Epithelial cell of proximal tubule (primary cell): Measurements from ENCODE around the gene ARHGEF11. TPM values are rescaled to one million over a fixed set of nuclear protein-coding genes. Genes with fewer than 3 reads are reported as not detected.
A peak's percentile ranks its signal among the peaks of the same experiment; 100 is the strongest.

Experiments
- DNase-seq: peaks from one replicate; pipeline ENCODE4 v3.0.0-alpha.2; 2011; ENCODE audit warnings: low read depth
- H3K4me3 ChIP-seq: 2 replicates; pipeline ENCODE4 v1.5.1; 2011; ENCODE audit warnings: low read depth, mild to moderate bottlenecking, low read length
- CTCF ChIP-seq: conservative IDR thresholded peaks from 2 replicates; pipeline ENCODE4 v1.5.1; 2012; ENCODE audit warnings: low read depth, mild to moderate bottlenecking, low read length
- total RNA-seq: library from RNA; depleted of rRNA; stranded (reverse); fragments of >200 nt; gene quantifications from 2 replicates; pipeline ENCODE4 v1.2.3, GENCODE V29; 2015

Gene ARHGEF11
- total RNA-seq, 1 donor from 2014 or later, result 19.3 TPM

- TF ChIP-seq CTCF, result peak; percentile 31
- no peak for DNase-seq
- no peak overlapping the region for H3K4me3 ChIP-seq
Observed at GRCh38 chr1:156948708-156949107, 96.8 kb downstream of the ARHGEF11 start.

- no peak for DNase-seq
- no peak for TF ChIP-seq CTCF
Observed at GRCh38 chr1:156947818-156948525, 97.6 kb downstream of the ARHGEF11 start.

GRCh38 chr1:156947127-156947526 is 98.4 kb downstream of the ARHGEF11 start:
- no peak for TF ChIP-seq CTCF

More at GRCh38 chr1:156947818-156948525, 97.6 kb downstream of the ARHGEF11 start:
- no peak overlapping the region for H3K4me3 ChIP-seq

GRCh38 chr1:156945881-156946661 is 99.5 kb downstream of the ARHGEF11 start:
- DNase-seq, result no peak
- no peak overlapping the region for H3K4me3 ChIP-seq
- no peak for TF ChIP-seq CTCF

More at GRCh38 chr1:156947127-156947526, 98.4 kb downstream of the ARHGEF11 start:
- DNase-seq, result no peak
- H3K4me3 ChIP-seq, result no peak overlapping the region

- H3K4me3 ChIP-seq, result no peak overlapping the region
- no peak for DNase-seq
- no peak for TF ChIP-seq CTCF
Observed at GRCh38 chr1:156944848-156945247, 100.7 kb downstream of the ARHGEF11 start.

- no peak overlapping the region for H3K4me3 ChIP-seq
- TF ChIP-seq CTCF, result no peak
- DNase-seq, result no peak
Observed at GRCh38 chr1:156944268-156944667, 101.3 kb downstream of the ARHGEF11 start.
